ENCODE results near the gene ALG9.
A peak's percentile ranks its signal among the peaks of the same experiment; 100 is the strongest.
"Not testable (repeated sequence)": the region's sequence is repeated elsewhere in the genome, so short reads cannot be mapped to it uniquely, and the experiment has no call there.

ALG9 gene

GRCh38 chr11:111870886-111871692 lies at the start of gene ALG9:
ALG9 (minus strand) TSS chr11:111871581; CDS start chr11:111871482, 99 bp downstream.
- DNase-seq (ENCODE audit: low spot score): peak; percentile 75

- no peak for DNase-seq (ENCODE audit: low spot score)
Observed at GRCh38 chr11:111920908-111921307, 49.5 kb upstream of the ALG9 start.

GRCh38 chr11:111918390-111919256 lies 47.2 kb upstream of the ALG9 start, which contains the start of gene C11orf52:
C11orf52 (plus strand) TSS chr11:111918913; CDS start chr11:111918973, 60 bp downstream.
- peak; percentile 56 for DNase-seq (ENCODE audit: low spot score)

- no peak for DNase-seq (ENCODE audit: low spot score)
Observed at GRCh38 chr11:111917788-111918187, 46.4 kb upstream of the ALG9 start.

GRCh38 chr11:111917312-111917711 lies 45.9 kb upstream of the ALG9 start:
- DNase-seq (ENCODE audit: low spot score): no peak

- no peak for DNase-seq (ENCODE audit: low spot score)
Observed at GRCh38 chr11:111916768-111917167, 45.4 kb upstream of the ALG9 start.

- no peak for DNase-seq (ENCODE audit: low spot score)
Observed at GRCh38 chr11:111913997-111914396, 42.6 kb upstream of the ALG9 start.

GRCh38 chr11:111913031-111913861 lies 41.9 kb upstream of the ALG9 start:
- DNase-seq (ENCODE audit: low spot score): no peak

GRCh38 chr11:111912535-111912934 lies 41.2 kb upstream of the ALG9 start, which contains the start of gene HSPB2:
HSPB2 (plus strand) TSS chr11:111912734; CDS start chr11:111912830, 96 bp downstream.
- DNase-seq (ENCODE audit: low spot score): no peak

GRCh38 chr11:111911563-111912401 lies 40.4 kb upstream of the ALG9 start, which contains the start of gene CRYAB:
CRYAB (minus strand) TSS chr11:111911770; CDS start chr11:111911724, 46 bp downstream.
- DNase-seq (ENCODE audit: low spot score): no peak

- DNase-seq (ENCODE audit: low spot score): no peak
Observed at GRCh38 chr11:111910676-111911562, 39.5 kb upstream of the ALG9 start.

GRCh38 chr11:111909378-111909777 lies 38.0 kb upstream of the ALG9 start:
- DNase-seq (ENCODE audit: low spot score): no peak

- no peak for DNase-seq (ENCODE audit: low spot score)
Observed at GRCh38 chr11:111908639-111909305, 37.4 kb upstream of the ALG9 start.

GRCh38 chr11:111906680-111907079 lies 35.3 kb upstream of the ALG9 start:
- no peak for DNase-seq (ENCODE audit: low spot score)

- DNase-seq (ENCODE audit: low spot score): no peak
Observed at GRCh38 chr11:111905411-111905810, 34.0 kb upstream of the ALG9 start.

- no peak for DNase-seq (ENCODE audit: low spot score)
Observed at GRCh38 chr11:111886844-111887243, 15.5 kb upstream of the ALG9 start.

- DNase-seq (ENCODE audit: low spot score): no peak
Observed at GRCh38 chr11:111886032-111886431, 14.7 kb upstream of the ALG9 start.

GRCh38 chr11:111885053-111885452 lies 13.7 kb upstream of the ALG9 start:
- not testable (repeated sequence) for DNase-seq (ENCODE audit: low spot score)

- no peak for DNase-seq (ENCODE audit: low spot score)
Observed at GRCh38 chr11:111882202-111882601, 10.8 kb upstream of the ALG9 start.
